ENCODE data around the gene SCG2. TPM values are rescaled to one million over a fixed set of nuclear protein-coding genes. Genes with fewer than 3 reads are reported as not detected.

SCG2 gene
- total RNA-seq, result not detected in 2 replicates

GRCh38 chr2:223601932-223602666, at the start of gene SCG2:
SCG2 (minus strand) TSS chr2:223602361; CDS start chr2:223599282, 3,079 bp downstream.

Other genes with a start within 250 kb of the SCG2 start
- 3.7 and 7.3 TPM in 2 replicates for gene AP1S3, start 235.2 kb upstream of the SCG2 start, total RNA-seq

Measured in thoracic aorta endothelial cell (primary cell).